HepG2 (cell line): ENCODE measurements around the gene TBX10. TPM values are rescaled to one million over a fixed set of nuclear protein-coding genes. Genes with fewer than 3 reads are reported as not detected.

Source experiments
- GATAD2A ChIP-seq: IDR thresholded peaks from 2 replicates; pipeline ENCODE4 v1.6.1; 2016
- GLI4 ChIP-seq: sonication (generic); formaldehyde crosslinking; IDR thresholded peaks from 2 replicates; pipeline ENCODE4 v1.5.1; 2020; ENCODE audit warnings: missing genetic modification reagents, mild to moderate bottlenecking, moderate library complexity, borderline replicate concordance
- HNRNPLL ChIP-seq: fragments of 200-400 bp; formaldehyde crosslinking; IDR thresholded peaks from 2 replicates; pipeline ENCODE4 v1.6.1; 2017; ENCODE audit warnings: mild to moderate bottlenecking, low read depth, low read length; ENCODE audit not compliant: poor library complexity, severe bottlenecking
- KDM1A ChIP-seq: IDR thresholded peaks from 2 replicates; pipeline ENCODE4 v1.6.1; 2016; ENCODE audit warnings: missing compliant biosample characterization
- MIER3 ChIP-seq: IDR thresholded peaks from 2 replicates; pipeline ENCODE4 v1.6.1; 2016; ENCODE audit warnings: missing compliant biosample characterization, borderline replicate concordance
- PRPF4 ChIP-seq: fragments of 200-400 bp; formaldehyde crosslinking; IDR thresholded peaks from 2 replicates; pipeline ENCODE4 v1.6.1; 2016; ENCODE audit warnings: low read length, low read depth; ENCODE audit not compliant: poor library complexity, severe bottlenecking
- SPEN ChIP-seq: sonication (generic); formaldehyde crosslinking; IDR thresholded peaks from 2 replicates; pipeline ENCODE4 v1.5.1; 2020; ENCODE audit warnings: low read depth, mild to moderate bottlenecking, missing genetic modification reagents
- ZC3H4 ChIP-seq: sonication (generic); formaldehyde crosslinking; IDR thresholded peaks from 2 replicates; pipeline ENCODE4 v1.4.0; 2020; ENCODE audit warnings: missing genetic modification reagents, borderline replicate concordance
- ZNF326 ChIP-seq: sonication (generic); formaldehyde crosslinking; IDR thresholded peaks from 2 replicates; pipeline ENCODE4 v1.4.0; 2020; ENCODE audit warnings: missing genetic modification reagents, borderline replicate concordance
- ZNF652 ChIP-seq: IDR thresholded peaks from 2 replicates; pipeline ENCODE4 v1.6.1; 2016; ENCODE audit warnings: low read depth, borderline replicate concordance
- ZNF747 ChIP-seq: sonication (generic); formaldehyde crosslinking; IDR thresholded peaks from 2 replicates; pipeline ENCODE4 v1.8.1; 2023; ENCODE audit warnings: missing genetic modification reagents, mild to moderate bottlenecking, borderline replicate concordance
- ZSCAN25 ChIP-seq: sonication (generic); formaldehyde crosslinking; IDR thresholded peaks from 2 replicates; pipeline ENCODE4 v1.8.0; 2022; ENCODE audit warnings: mild to moderate bottlenecking, missing genetic modification reagents
- polyA plus RNA-seq, 8 experiments: library from polyadenylated mRNA; depleted of rRNA in 3 of 8; stranded (reverse) in 7 of 8; unstranded in 1 of 8; fragments of >200 nt; fragmentation: Illumina TruSeq in 4 of 8; extraction: Trizol in 4 of 8; gene quantifications; 2 replicates each; pipeline versions ENCODE4 v1.2.1 to v1.2.3, GENCODE V29; 2011 to 2016; ENCODE audit warnings: low read depth in 4 of 8, missing spikeins in 1 of 8, mixed read lengths in 1 of 8; ENCODE audit not compliant: insufficient read depth in 1 of 8
- total RNA-seq, 5 experiments: library from RNA; depleted of rRNA; stranded (reverse); fragments of >200 nt; fragmentation: Illumina TruSeq; extraction: Trizol; gene quantifications; 2 replicates each; pipeline ENCODE4 v1.2.3, GENCODE V29; 2016; ENCODE audit warnings: low read depth in 1 of 5
- TF ChIP-seq, protein P1 (sequence below): sonication (generic); formaldehyde crosslinking; IDR thresholded peaks from 2 replicates; pipeline ENCODE4 v1.5.0; 2020; ENCODE audit warnings: missing genetic modification reagents
- TF ChIP-seq, protein P2 (sequence below): fragments of 450-650 bp; IDR thresholded peaks from 2 replicates; pipeline ENCODE4 v1.6.1; 2016
- TF ChIP-seq, protein P3 (sequence below): IDR thresholded peaks from 2 replicates; pipeline ENCODE4 v1.6.1; 2016
- TF ChIP-seq, protein P4 (sequence below): IDR thresholded peaks from 2 replicates; pipeline ENCODE4 v1.6.1; 2012; ENCODE audit warnings: inconsistent platforms
- TF ChIP-seq, protein P5 (sequence below): fragments of 450-650 bp; IDR thresholded peaks from 2 replicates; pipeline ENCODE4 v1.6.1; 2017; ENCODE audit warnings: mild to moderate bottlenecking
- TF ChIP-seq, protein P6 (sequence below): sonication (generic); formaldehyde crosslinking; IDR thresholded peaks from 2 replicates; pipeline ENCODE4 v1.4.0; 2020; ENCODE audit warnings: missing genetic modification reagents, borderline replicate concordance

Gene TBX10
- total and polyA plus RNA-seq, 2 of the 13 experiments (the other 11 are each of a cell fraction or from before 2014, with no cell fraction given), result 0.27 to 1.7 TPM

DNA sequence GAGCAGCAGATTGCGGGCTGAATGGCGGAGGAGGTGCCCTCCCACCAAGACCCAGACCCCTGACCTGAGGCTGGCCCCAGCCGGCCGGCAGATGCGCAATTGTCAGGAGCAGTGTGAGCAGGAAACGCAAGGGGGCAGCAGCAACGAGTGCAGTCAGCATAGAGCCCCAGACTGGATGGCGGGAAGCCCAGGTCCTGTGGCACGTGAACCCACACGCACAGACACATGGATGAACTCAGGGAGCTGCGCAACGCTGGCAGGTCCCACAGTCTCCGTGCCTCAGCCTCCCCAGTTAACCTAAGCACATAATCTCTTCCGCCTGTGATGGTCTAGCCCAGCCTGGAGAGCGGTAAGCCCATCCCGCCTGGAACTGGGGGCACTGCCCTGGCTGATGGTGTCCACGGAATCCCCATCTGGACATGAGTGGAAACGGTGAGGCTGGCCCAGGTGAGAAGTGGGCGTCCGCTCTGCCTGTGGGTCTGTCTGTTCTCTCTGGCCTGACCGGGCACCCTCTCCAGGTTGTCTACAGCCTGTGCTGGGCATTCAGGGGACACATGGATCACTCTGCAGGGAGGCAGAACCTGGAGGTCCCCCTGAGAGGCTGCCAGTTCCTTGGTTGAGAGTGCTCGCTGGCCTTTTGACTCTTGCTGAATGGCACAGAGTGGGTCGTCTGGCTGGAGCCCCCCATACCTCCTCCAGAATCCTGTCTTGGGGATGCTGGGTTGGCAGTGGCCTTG is 626 bp upstream of the TBX10 start (continued):
- TF ChIP-seq, protein P1, sequence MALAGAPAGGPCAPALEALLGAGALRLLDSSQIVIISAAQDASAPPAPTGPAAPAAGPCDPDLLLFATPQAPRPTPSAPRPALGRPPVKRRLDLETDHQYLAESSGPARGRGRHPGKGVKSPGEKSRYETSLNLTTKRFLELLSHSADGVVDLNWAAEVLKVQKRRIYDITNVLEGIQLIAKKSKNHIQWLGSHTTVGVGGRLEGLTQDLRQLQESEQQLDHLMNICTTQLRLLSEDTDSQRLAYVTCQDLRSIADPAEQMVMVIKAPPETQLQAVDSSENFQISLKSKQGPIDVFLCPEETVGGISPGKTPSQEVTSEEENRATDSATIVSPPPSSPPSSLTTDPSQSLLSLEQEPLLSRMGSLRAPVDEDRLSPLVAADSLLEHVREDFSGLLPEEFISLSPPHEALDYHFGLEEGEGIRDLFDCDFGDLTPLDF (CRISPR knock-in tag), result no peak
- TF ChIP-seq PRPF4 (no peak), SPEN (CRISPR knock-in tag) (peak; percentile 50; the same call in 1 of the 2 replicates), GATAD2A (no peak), KDM1A (CRISPR knock-in tag) (no peak), ZNF326 (CRISPR knock-in tag) (no peak), HNRNPLL (peak; percentile 54), GLI4 (CRISPR knock-in tag) (no peak), MIER3 (CRISPR knock-in tag) (no peak), ZC3H4 (CRISPR knock-in tag) (no peak), ZSCAN25 (CRISPR knock-in tag) (peak; percentile 82; the same call in 1 of the 2 replicates), ZNF652 (CRISPR knock-in tag) (no peak), ZNF747 (CRISPR knock-in tag) (0 out of 2 replicates have a peak, but pooled peaks have one; percentile 51)
- TF ChIP-seq, protein P2, sequence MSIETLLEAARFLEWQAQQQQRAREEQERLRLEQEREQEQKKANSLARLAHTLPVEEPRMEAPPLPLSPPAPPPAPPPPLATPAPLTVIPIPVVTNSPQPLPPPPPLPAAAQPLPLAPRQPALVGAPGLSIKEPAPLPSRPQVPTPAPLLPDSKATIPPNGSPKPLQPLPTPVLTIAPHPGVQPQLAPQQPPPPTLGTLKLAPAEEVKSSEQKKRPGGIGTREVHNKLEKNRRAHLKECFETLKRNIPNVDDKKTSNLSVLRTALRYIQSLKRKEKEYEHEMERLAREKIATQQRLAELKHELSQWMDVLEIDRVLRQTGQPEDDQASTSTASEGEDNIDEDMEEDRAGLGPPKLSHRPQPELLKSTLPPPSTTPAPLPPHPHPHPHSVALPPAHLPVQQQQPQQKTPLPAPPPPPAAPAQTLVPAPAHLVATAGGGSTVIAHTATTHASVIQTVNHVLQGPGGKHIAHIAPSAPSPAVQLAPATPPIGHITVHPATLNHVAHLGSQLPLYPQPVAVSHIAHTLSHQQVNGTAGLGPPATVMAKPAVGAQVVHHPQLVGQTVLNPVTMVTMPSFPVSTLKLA, result peak; percentile 27; the same call in 1 of the 2 replicates
- TF ChIP-seq, protein P3, sequence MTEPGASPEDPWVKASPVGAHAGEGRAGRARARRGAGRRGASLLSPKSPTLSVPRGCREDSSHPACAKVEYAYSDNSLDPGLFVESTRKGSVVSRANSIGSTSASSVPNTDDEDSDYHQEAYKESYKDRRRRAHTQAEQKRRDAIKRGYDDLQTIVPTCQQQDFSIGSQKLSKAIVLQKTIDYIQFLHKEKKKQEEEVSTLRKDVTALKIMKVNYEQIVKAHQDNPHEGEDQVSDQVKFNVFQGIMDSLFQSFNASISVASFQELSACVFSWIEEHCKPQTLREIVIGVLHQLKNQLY (CRISPR knock-in tag), result 0 out of 2 replicates have a peak, but pooled peaks have one; percentile 28
- TF ChIP-seq, protein P4, sequence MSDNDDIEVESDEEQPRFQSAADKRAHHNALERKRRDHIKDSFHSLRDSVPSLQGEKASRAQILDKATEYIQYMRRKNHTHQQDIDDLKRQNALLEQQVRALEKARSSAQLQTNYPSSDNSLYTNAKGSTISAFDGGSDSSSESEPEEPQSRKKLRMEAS, result peak; percentile 94
- TF ChIP-seq, protein P5, sequence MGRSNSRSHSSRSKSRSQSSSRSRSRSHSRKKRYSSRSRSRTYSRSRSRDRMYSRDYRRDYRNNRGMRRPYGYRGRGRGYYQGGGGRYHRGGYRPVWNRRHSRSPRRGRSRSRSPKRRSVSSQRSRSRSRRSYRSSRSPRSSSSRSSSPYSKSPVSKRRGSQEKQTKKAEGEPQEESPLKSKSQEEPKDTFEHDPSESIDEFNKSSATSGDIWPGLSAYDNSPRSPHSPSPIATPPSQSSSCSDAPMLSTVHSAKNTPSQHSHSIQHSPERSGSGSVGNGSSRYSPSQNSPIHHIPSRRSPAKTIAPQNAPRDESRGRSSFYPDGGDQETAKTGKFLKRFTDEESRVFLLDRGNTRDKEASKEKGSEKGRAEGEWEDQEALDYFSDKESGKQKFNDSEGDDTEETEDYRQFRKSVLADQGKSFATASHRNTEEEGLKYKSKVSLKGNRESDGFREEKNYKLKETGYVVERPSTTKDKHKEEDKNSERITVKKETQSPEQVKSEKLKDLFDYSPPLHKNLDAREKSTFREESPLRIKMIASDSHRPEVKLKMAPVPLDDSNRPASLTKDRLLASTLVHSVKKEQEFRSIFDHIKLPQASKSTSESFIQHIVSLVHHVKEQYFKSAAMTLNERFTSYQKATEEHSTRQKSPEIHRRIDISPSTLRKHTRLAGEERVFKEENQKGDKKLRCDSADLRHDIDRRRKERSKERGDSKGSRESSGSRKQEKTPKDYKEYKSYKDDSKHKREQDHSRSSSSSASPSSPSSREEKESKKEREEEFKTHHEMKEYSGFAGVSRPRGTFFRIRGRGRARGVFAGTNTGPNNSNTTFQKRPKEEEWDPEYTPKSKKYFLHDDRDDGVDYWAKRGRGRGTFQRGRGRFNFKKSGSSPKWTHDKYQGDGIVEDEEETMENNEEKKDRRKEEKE, result no peak
- TF ChIP-seq, protein P6, sequence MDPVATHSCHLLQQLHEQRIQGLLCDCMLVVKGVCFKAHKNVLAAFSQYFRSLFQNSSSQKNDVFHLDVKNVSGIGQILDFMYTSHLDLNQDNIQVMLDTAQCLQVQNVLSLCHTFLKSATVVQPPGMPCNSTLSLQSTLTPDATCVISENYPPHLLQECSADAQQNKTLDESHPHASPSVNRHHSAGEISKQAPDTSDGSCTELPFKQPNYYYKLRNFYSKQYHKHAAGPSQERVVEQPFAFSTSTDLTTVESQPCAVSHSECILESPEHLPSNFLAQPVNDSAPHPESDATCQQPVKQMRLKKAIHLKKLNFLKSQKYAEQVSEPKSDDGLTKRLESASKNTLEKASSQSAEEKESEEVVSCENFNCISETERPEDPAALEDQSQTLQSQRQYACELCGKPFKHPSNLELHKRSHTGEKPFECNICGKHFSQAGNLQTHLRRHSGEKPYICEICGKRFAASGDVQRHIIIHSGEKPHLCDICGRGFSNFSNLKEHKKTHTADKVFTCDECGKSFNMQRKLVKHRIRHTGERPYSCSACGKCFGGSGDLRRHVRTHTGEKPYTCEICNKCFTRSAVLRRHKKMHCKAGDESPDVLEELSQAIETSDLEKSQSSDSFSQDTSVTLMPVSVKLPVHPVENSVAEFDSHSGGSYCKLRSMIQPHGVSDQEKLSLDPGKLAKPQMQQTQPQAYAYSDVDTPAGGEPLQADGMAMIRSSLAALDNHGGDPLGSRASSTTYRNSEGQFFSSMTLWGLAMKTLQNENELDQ (CRISPR knock-in tag), result no peak
